Fibroblast of the aortic adventitia (primary cell): ENCODE measurements around the gene IMMT. TPM values are rescaled to one million over a fixed set of nuclear protein-coding genes. Genes with fewer than 3 reads are reported as not detected.

Experiments used
- DNase-seq: peaks from one replicate; pipeline ENCODE4 v3.0.0-alpha.2; 2010; ENCODE audit warnings: low read depth
- H3K4me3 ChIP-seq: 2 replicates; pipeline ENCODE4 v1.5.1; 2011; ENCODE audit warnings: low read depth, mild to moderate bottlenecking, control low read depth, low read length, moderate library complexity
- CTCF ChIP-seq: IDR thresholded peaks from 2 replicates; pipeline ENCODE4 v1.5.1; 2011; ENCODE audit warnings: mild to moderate bottlenecking, low read length, control low read depth, inconsistent platforms; ENCODE audit not compliant: insufficient read depth
- total RNA-seq: library from RNA; depleted of rRNA; stranded (reverse); fragments of >200 nt; gene quantifications from 2 replicates; pipeline ENCODE4 v1.2.3, GENCODE V29; 2012; ENCODE audit warnings: low replicate concordance

IMMT gene
- total RNA-seq, 1 donor = 76.6 TPM

- peak within 1 kb of the TSS; percentile 100 for H3K4me3 ChIP-seq
- DNase-seq = peak; percentile 96
- TF ChIP-seq CTCF = no peak
Observed at GRCh38 chr2:86105969-86106945, 89.0 kb downstream of the IMMT start, which contains the start of gene PTCD3. Gene PTCD3, plus strand, starts transcription at chr2:86106235. Its CDS starts 13 bp downstream, at chr2:86106248.

GRCh38 chr2:86105252-86105968, 89.9 kb downstream of the IMMT start, which contains the start of gene POLR1A:
Gene POLR1A, minus strand, starts transcription at chr2:86105886. Its CDS starts 110 bp downstream, at chr2:86105776.
- DNase-seq = peak; percentile 96
- peak; percentile 31 for TF ChIP-seq CTCF
- peak within 1 kb of the TSS; percentile 100 for H3K4me3 ChIP-seq

DNA sequence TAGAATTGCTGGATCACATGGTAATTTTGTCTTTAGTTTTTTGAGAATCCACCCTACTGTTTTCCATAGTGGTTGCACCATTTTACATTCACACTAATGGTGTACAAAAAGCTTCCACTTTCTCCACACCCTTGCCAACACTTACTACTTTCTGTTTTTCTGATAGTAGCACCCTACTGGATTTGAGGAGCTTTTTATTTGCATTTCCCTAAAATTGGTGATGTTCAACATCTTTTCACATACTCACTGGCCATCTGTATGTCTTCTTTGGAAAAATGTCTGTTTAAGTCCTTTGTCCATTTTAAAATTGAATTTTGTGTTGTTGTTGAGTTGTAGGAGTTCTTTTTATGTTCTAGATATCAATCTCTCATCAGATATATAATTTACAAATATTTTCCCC, 93.1 kb downstream of the IMMT start:
- H3K4me3 ChIP-seq = no peak overlapping the region
- no peak for TF ChIP-seq CTCF

GRCh38 chr2:86097913-86098312, 97.3 kb downstream of the IMMT start:
- TF ChIP-seq CTCF = no peak
- no peak for DNase-seq
- no peak overlapping the region for H3K4me3 ChIP-seq

More for the DNA sequence above, 93.1 kb downstream of the IMMT start:
- no peak for DNase-seq

GRCh38 chr2:86097114-86097896, 98.0 kb downstream of the IMMT start:
- no peak overlapping the region for H3K4me3 ChIP-seq
- DNase-seq = no peak
- TF ChIP-seq CTCF = no peak

DNA sequence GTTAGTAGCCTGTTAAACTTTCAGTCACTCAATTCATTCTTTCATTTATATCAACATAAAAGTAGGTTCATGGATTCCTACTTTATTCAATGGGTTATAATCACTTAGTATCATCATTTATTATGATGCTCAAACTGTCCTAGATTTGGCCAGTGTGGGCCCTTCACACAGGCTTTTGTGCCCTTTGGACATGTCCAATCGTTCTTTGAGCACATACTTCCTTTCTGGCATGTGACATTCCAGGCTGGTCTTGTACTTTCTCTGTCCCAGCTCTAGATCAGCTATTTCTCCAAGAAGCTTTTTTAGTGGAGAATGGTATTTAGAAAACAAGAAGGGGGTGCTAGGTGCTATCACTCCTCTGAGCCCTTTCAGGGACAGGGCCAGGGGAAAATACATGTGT, 101.0 kb downstream of the IMMT start:
- DNase-seq = no peak
- no peak overlapping the region for H3K4me3 ChIP-seq
- TF ChIP-seq CTCF = no peak
